OCI-LY1 (cell line): ENCODE results near the gene ACTN2.

Experiments
- CTCF ChIP-seq: fragments of 200-600 bp; sonication (generic), shearing (Covaris generic); IDR thresholded peaks from 2 replicates; pipeline ENCODE4 v1.5.1; 2017; ENCODE audit warnings: mild to moderate bottlenecking, antibody characterized with exemption, low read length, moderate library complexity, mixed read lengths
- EZH2 ChIP-seq: fragments of 200-600 bp; sonication (generic), shearing (Covaris generic); IDR thresholded peaks from 2 replicates; pipeline ENCODE4 v1.8.0; 2017; ENCODE audit warnings: borderline replicate concordance, mixed run types, mild to moderate bottlenecking, antibody characterized with exemption, low read length, moderate library complexity, mixed read lengths

GRCh38 chr1:236795035-236795756, 108.9 kb downstream of the ACTN2 start, which contains the start of gene MTR:
- TF ChIP-seq CTCF = no peak
- TF ChIP-seq EZH2 = no peak
